Fibroblast of pulmonary artery (primary cell): ENCODE data around the gene MGLL.

Experiments used
- DNase-seq: peaks from one replicate; pipeline ENCODE4 v3.0.0-alpha.2; 2010; ENCODE audit warnings: low read depth
- H3K4me3 ChIP-seq: replicated peaks from 2 replicates; pipeline ENCODE4 v1.5.1; 2011; ENCODE audit warnings: low read depth, mild to moderate bottlenecking, control low read depth, low read length, moderate library complexity
- TF ChIP-seq, protein P1 (sequence below): IDR thresholded peaks from 2 replicates; pipeline ENCODE4 v1.5.1; 2011; ENCODE audit warnings: mild to moderate bottlenecking, control low read depth, low read length, inconsistent platforms; ENCODE audit errors: missing control alignments

Gene MGLL

DNA sequence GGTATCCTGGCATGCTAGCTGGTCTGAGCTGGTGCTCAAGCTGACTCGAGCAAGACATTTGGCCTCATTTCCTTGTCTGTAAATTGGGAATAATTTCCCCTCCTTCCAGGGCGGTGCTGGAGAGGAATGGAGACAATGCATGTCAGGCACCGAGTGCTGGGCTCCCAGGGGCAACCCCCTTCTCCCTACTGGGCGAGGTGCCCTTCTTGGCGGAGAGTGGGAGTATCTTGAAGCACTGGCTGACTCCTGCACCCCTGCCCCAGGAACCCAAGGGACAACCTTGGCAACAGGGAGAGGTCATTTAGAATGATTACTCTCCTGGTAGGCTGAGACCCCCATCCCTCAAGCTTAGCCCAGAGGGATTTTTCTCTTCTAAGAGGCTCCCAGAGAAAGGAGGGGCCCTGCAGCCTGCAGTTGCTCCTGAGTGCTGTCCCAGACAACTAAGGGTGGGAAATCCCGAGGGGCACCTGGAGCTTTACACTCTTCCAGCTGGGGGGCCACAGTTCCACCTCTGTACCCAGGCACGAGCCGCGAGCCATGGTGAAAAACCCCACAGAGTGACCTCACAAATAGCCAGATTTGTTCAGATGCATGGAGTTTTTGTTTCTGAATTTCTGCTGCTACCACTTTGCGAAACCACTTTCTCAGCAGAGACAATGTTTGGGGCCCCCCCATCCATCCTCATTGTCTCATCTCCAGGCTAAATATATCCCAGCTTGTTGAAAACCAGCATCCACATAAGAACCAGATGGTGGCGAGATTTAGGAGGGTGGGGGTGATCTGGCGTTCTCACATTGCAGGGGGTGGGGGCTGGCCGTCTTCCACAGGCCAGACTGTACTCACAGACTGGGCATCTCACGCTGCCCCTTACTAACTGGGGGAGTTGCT, 104.7 kb downstream of the MGLL start:
- H3K4me3 ChIP-seq = no peak overlapping the region
- DNase-seq = no peak
- TF ChIP-seq, protein P1, sequence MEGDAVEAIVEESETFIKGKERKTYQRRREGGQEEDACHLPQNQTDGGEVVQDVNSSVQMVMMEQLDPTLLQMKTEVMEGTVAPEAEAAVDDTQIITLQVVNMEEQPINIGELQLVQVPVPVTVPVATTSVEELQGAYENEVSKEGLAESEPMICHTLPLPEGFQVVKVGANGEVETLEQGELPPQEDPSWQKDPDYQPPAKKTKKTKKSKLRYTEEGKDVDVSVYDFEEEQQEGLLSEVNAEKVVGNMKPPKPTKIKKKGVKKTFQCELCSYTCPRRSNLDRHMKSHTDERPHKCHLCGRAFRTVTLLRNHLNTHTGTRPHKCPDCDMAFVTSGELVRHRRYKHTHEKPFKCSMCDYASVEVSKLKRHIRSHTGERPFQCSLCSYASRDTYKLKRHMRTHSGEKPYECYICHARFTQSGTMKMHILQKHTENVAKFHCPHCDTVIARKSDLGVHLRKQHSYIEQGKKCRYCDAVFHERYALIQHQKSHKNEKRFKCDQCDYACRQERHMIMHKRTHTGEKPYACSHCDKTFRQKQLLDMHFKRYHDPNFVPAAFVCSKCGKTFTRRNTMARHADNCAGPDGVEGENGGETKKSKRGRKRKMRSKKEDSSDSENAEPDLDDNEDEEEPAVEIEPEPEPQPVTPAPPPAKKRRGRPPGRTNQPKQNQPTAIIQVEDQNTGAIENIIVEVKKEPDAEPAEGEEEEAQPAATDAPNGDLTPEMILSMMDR = no peak

DNA sequence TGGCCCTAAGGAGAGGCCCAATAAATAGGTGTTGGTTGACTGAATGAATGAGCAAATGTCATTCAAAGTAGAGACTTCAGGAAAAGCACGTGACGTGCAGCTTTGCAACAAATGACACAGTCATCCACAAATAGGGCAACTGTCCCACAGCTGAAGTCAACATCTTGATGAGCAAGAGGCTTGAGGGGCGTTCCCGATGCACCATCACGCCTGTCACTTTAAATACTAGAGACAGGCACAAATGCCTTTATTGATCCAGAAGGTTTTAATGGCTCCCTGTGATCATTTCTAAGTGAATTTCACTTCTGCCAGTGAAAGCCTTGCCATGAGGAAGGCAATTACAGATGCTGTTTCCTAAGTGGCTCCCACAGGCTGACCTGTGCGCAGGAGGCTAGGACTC, 105.9 kb downstream of the MGLL start:
- TF ChIP-seq, protein P1 = no peak
- no peak overlapping the region for H3K4me3 ChIP-seq
- no peak for DNase-seq

DNA sequence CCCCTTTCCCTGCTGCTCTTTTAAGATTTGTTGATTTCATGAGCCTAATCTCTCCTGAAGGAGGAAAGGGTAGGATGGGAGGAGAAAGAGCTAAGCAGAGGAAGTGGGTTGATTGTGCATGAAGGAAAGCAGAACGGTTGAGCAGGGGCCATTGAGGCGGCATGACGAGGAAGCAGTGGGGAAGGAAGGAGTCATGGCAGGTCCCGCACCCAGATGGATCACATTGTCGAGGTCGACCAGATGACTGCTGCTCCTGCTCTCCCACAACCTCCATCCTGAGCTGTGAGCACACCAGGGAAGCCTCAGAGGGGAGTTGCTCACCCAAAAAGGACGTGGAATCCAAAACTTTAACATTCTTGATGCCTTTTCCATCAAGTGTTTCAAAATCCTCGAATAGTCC, 106.8 kb downstream of the MGLL start:
- DNase-seq = no peak
- TF ChIP-seq, protein P1 = no peak

DNA sequence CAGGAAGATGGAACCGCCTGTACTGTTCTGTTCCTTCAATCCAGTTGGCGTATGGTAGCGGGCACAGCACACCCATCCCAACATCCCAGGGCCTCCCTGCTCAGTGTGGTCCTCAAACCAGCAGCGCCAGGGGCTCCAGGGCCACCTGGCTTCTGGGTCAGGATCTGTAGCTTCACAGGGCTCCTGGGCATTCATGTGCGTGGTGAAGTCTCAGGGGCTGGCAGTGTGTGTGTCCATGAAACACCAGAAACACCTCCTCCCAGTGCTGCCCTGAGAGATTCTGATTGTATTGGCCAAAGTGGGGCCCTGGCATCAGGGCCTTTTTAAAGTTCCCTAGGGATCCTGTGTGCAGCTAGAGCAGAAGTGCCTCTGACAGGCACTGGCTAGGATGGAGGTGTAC, 107.4 kb downstream of the MGLL start:
- DNase-seq = no peak
- H3K4me3 ChIP-seq = no peak overlapping the region
- TF ChIP-seq, protein P1 = no peak

More for the DNA sequence above, 106.8 kb downstream of the MGLL start:
- H3K4me3 ChIP-seq = no peak overlapping the region

DNA sequence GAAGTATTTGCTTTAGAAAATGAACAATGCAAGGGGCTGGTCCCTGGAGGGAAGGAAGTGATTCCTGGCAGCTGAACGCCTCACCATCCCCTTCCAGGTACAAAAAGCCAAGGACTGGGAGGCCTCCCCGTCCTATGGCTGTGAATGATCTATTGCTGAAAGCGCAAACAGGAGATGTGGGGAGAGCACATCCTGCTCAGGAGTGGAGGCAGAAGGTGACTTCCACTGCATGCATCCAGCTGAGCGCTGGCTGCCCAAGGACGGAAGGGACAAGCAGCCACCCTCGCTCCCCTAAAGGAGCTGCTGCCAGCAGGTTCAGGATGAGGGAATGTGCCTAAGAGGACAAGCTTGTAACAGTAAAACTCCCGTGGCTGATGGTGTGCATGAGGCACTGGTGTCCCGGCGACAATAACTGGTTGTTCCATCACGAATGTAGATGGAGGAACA, 108.2 kb downstream of the MGLL start:
- H3K4me3 ChIP-seq = no peak overlapping the region
- peak; percentile 38 for DNase-seq
- TF ChIP-seq, protein P1 = no peak

DNA sequence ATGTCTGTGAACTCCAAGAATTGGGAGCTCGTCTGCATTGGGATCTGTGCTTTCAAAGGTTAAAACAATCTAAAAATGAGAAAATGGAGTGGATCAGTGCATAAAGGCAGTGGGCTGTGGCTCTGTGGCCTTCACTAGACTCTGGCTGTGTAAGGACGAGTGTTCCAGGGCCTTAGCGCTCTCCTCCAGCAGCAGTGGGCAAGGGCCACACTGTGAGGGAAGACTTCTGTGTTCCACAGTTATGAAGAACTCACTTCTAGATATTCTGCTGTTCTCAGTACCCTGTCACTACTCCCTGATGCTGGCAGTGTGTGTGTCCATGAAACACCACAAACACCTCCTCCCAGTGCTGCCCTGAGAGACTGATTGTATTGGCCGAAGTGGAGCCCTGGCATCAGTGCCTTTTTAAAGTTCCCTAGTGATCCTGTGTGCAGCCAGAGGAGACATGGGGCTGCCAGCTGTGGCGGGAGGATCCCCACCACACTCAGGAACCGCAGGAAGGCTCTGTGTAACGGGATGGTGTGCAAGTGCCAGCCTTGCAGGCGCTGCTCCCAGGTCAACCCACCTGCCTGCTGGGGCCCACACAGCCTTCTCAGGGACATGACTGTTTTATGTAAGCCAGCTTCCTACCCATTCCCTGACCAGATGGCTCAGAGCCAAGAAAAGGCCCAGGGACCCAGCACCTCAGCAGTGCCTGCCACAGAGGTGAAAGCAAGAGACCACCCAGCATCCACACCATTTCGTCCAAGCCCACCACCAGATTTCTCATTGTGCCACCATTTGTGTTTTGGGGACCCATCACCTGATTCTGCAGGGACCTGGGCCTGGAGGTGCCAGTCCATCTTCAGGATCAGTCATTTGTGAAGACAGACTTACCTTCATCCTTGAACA, 109.2 kb downstream of the MGLL start:
- TF ChIP-seq, protein P1 = no peak
- DNase-seq = no peak

More for the DNA sequence above, 109.2 kb downstream of the MGLL start:
- no peak overlapping the region for H3K4me3 ChIP-seq
